Measurements from ENCODE around the gene ANO6. TPM values are rescaled to one million over a fixed set of nuclear protein-coding genes. Genes with fewer than 3 reads are reported as not detected.
A peak's percentile ranks its signal among the peaks of the same experiment; 100 is the strongest.

The ANO6 gene
- total and polyA plus RNA-seq, 8 donors, result 58.0 to 79.7 (median 66.1) TPM

DNA sequence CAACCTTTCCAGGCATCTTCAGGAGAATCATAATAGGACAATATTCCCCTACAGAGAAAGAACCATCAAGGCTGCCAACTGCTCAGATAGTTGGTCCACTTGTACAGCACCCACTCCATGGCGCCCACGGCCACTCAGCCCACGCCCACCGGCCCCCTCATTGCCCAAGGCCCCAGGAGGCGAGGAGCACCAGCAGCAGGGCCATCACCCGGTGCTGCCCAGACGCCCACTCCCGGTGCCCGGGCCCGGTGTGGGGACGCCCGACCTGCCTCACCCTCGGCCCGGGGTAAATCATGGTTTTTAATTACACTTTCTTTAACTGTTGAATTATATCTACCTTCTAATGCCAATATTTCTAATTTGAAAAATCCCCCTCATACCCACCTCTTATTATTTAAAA lies 41.3 kb upstream of the ANO6 start:
- intact Hi-C loops (cut with DNase I), result loop anchor here in 1 of 2 donors (5.0 kb wide), 1 partner anchor 213 kb away; no protein-coding TSS in a partner anchor
- TF ChIP-seq, protein P1, sequence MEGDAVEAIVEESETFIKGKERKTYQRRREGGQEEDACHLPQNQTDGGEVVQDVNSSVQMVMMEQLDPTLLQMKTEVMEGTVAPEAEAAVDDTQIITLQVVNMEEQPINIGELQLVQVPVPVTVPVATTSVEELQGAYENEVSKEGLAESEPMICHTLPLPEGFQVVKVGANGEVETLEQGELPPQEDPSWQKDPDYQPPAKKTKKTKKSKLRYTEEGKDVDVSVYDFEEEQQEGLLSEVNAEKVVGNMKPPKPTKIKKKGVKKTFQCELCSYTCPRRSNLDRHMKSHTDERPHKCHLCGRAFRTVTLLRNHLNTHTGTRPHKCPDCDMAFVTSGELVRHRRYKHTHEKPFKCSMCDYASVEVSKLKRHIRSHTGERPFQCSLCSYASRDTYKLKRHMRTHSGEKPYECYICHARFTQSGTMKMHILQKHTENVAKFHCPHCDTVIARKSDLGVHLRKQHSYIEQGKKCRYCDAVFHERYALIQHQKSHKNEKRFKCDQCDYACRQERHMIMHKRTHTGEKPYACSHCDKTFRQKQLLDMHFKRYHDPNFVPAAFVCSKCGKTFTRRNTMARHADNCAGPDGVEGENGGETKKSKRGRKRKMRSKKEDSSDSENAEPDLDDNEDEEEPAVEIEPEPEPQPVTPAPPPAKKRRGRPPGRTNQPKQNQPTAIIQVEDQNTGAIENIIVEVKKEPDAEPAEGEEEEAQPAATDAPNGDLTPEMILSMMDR (IDR thresholded peaks at IDR 0.05), result no peak
- ATAC-seq, result no peak

DNA sequence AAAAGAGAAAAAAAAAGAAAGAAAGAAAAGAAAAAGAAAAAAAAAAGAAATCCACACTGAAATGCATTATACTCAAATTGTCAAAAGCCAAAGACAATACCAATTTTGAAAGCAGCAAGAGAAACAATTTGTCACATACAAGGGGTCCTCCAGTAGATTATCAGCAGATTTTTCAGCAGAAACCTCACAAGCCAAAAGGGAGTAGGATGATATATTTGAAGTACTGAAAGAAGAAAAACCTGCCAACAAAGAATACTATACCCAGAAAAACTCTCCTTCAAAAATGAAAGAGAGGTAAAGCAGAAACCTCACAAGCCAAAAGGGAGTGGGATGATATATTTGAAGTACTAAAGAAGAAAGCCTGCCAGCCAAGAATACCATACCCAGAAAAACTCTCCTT lies 37.1 kb upstream of the ANO6 start:
- Histone ChIP-seq H3K4me1 (peaks cover 0 to 5% of the 10 kb centered on the region in 2 donors), H3K4me3 (no peak overlapping the region), H3K9me3 (peaks cover 0 to 40% of the 10 kb centered on the region in 2 donors), H3K27ac (no peak overlapping the region), H3K36me3 (peaks cover 0 to 21% of the 10 kb centered on the region in 2 donors), H3K27me3 (no peaks in the 10 kb centered on the region)
- ATAC-seq (no peak), DNase-seq (no peak)
- TF ChIP-seq, protein P1 (IDR thresholded peaks at IDR 0.05), result no peak
- intact Hi-C loops (cut with DNase I), result no loop called here

More for the DNA sequence above, 41.3 kb upstream of the ANO6 start:
- Histone ChIP-seq H3K27ac (no peak overlapping the region), H3K4me3 (no peak overlapping the region), H3K9me3 (peaks cover 0 to 35% of the 10 kb centered on the region in 2 donors), H3K27me3 (no peaks in the 10 kb centered on the region), H3K4me1 (no peaks in the 10 kb centered on the region), H3K36me3 (peaks cover 0 to 21% of the 10 kb centered on the region in 2 donors)
- DNase-seq, result peak in 1 of 4 donors; percentile 75

DNA sequence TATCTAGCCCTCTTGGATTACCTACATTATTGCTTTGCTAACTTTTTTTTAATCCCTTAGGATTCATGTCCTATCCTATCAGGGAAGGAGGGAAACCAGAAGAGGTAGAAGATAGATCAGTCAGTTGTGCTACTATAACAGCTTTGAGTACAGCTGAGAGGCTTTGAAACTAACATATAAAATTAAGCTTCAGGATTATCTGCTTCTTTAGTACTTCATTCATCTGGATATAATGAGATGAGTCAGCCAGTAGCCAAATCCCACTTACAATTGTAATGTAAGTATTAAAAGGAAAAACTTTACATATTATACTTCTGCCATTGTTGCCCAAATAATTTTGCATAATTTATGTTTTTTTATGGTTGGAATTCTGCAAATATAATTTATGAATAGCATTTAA lies 33.4 kb upstream of the ANO6 start:
- intact Hi-C loops (cut with DNase I), result no loop called here
- Histone ChIP-seq H3K9me3 (peaks cover 0 to 27% of the 10 kb centered on the region in 2 donors), H3K27ac (no peak overlapping the region), H3K4me1 (peaks cover 0 to 12% of the 10 kb centered on the region in 2 donors), H3K36me3 (no peaks in the 10 kb centered on the region), H3K4me3 (no peak overlapping the region), H3K27me3 (no peaks in the 10 kb centered on the region)
- DNase-seq (no peak), ATAC-seq (no peak)
- TF ChIP-seq, protein P1 (IDR thresholded peaks at IDR 0.05), result no peak

DNA sequence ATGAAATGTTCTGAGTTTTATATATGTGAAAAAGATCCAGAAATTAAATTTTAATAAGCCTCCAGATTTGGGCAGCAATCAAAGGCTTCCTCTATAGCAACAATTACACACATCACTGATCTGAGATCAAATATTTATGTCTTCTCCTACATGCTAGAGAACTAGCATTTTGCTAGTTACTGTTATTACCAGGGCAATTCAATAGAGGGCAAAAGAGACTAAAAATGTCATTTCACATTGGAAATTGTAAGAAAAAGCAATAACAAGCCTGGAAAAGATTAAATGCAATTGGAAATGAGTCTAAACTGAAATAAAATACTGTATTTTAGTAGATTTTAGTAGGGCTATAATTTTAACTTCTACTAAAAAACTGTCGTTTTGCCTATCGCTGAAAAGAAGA lies 32.6 kb upstream of the ANO6 start:
- peak; percentile 12 for ATAC-seq
- TF ChIP-seq, protein P1 (IDR thresholded peaks at IDR 0.05), result peak in 1 of 2 donors; percentile 30
- Histone ChIP-seq H3K27me3 (no peaks in the 10 kb centered on the region), H3K4me1 (peaks cover 0 to 12% of the 10 kb centered on the region in 2 donors), H3K27ac (no peak overlapping the region), H3K36me3 (no peaks in the 10 kb centered on the region), H3K4me3 (no peak overlapping the region), H3K9me3 (peaks cover 0 to 19% of the 10 kb centered on the region in 2 donors)
- DNase-seq, result peak in 1 of 4 donors; percentile 13
- intact Hi-C loops (cut with DNase I), result no loop called here

DNA sequence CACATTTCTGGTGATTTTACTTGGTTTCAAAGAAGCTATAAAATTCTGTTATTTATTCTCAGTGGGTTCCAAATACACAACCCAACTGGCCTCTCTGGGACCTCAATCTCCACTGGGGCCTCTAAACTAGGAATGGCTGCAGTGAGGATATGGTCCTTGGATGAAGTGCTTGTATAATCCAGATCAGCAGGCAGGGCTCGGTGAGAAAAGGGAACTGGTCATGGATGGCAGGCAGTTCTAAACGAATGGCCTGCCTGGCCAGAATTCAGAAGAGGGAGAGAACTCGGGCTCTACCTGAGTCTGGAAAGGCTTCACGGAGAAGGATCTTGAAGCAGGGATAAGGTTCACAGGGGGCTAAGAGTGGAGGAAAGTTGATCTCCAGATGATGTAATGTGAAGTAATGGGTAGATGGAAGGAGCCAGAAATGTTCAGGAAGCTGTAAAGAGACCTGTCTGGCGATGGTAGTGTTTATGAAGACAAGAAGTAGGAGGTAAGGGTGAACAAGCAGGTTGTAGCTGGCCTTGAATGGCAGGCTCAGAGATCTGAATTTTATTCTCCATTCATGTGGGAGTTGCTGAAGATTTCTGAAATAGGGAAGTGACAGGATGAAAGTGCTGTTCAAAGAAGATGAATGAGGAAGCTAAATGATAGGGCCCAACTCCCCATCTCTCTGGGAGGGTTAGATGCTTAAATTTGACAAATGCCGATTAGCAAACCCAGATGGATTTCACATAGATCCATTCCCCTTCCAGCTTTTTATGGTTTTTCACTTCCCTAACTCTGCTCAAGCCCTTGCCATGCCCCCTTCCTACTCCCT lies 31.5 kb upstream of the ANO6 start:
- no peaks in the 10 kb centered on the region for H3K36me3 ChIP-seq
- ATAC-seq (peak; percentile 33), DNase-seq (no peak)
- peaks cover 0 to 8% of the 10 kb centered on the region in 2 donors for H3K9me3 ChIP-seq
- no peak overlapping the region for H3K27ac ChIP-seq
- TF ChIP-seq, protein P1 (IDR thresholded peaks at IDR 0.05), result no peak
- H3K4me1 ChIP-seq, result peaks cover 0 to 12% of the 10 kb centered on the region in 2 donors
- H3K27me3 ChIP-seq, result no peaks in the 10 kb centered on the region
- intact Hi-C loops (cut with DNase I), result no loop called here
- no peak overlapping the region for H3K4me3 ChIP-seq
